RWPE2 (cell line): ENCODE measurements around the gene SPX.

Experiments
- ATAC-seq: fragments of 200-7000 bp; cut with Tn5 transposase; 3 replicates; pipeline ENCODE4 v1.9.1; 2021; ENCODE audit warnings: low read depth
- DNase-seq: peaks from one replicate; pipeline ENCODE4 v3.0.0-alpha.2; 2020; ENCODE audit warnings: low spot score
- H3K27ac ChIP-seq: fragments of 450-650 bp; 2 replicates; pipeline ENCODE4 v1.5.1; 2017; ENCODE audit warnings: mild to moderate bottlenecking; ENCODE audit not compliant: poor library complexity, severe bottlenecking
- H3K27me3 ChIP-seq: fragments of 250-450 bp; sonication (Bioruptor Pico); 2 replicates; pipeline ENCODE4 v1.5.1; 2021; ENCODE audit warnings: mild to moderate bottlenecking, moderate library complexity; ENCODE audit not compliant: insufficient read depth, poor library complexity, severe bottlenecking
- H3K36me3 ChIP-seq: fragments of 250-450 bp; sonication (Bioruptor Pico); 2 replicates; pipeline ENCODE4 v1.5.1; 2020; ENCODE audit warnings: low read depth, mild to moderate bottlenecking, moderate library complexity
- H3K4me1 ChIP-seq: fragments of 250-450 bp; sonication (Bioruptor Pico); 2 replicates; pipeline ENCODE4 v1.5.1; 2021; ENCODE audit warnings: mild to moderate bottlenecking, moderate library complexity; ENCODE audit not compliant: insufficient read depth, poor library complexity, severe bottlenecking
- H3K4me3 ChIP-seq: fragments of 250-450 bp; sonication (Bioruptor Pico); 2 replicates; pipeline ENCODE4 v1.5.1; 2021; ENCODE audit warnings: mild to moderate bottlenecking, moderate library complexity; ENCODE audit not compliant: severe bottlenecking
- H3K9me3 ChIP-seq: fragments of 250-450 bp; sonication (Bioruptor Pico); 2 replicates; pipeline ENCODE4 v1.5.1; 2021; ENCODE audit warnings: mild to moderate bottlenecking, moderate library complexity; ENCODE audit not compliant: severe bottlenecking
- CTCF ChIP-seq: fragments of 450-650 bp; IDR thresholded peaks from one replicate; pipeline ENCODE4 v1.5.1; 2017; ENCODE audit warnings: mild to moderate bottlenecking, moderate library complexity; ENCODE audit not compliant: poor library complexity, severe bottlenecking

The SPX gene

DNA sequence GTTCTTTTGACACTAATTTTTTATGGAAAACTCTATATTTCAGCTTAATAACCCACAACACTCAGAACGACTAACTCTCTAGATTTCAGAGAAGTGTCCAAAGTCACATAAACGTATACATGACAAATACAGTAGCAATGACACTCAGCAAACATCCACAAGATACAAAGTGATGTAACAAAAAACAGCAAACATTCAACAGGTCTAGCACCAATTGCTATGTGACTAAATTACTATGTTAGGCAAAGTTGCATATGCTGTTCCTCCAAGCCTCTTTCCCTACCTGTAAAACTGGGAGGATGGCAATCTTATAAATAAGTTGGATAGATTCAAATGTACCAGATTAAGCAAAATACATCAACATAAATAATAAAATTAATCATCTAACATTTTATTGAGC is 26.3 kb upstream of the SPX start:
- no peaks in the 10 kb centered on the region for H3K27me3 ChIP-seq
- no peaks in the 10 kb centered on the region for H3K9me3 ChIP-seq
- no peak for ATAC-seq
- TF ChIP-seq CTCF: no peak
- H3K4me1 ChIP-seq: peaks cover 7% of the 10 kb centered on the region
- peaks cover 20% of the 10 kb centered on the region for H3K36me3 ChIP-seq
- no peak overlapping the region for H3K4me3 ChIP-seq
- no peak overlapping the region for H3K27ac ChIP-seq
- no peak for DNase-seq

- no peaks in the 10 kb centered on the region for H3K9me3 ChIP-seq
- TF ChIP-seq CTCF: no peak
- peaks cover 7% of the 10 kb centered on the region for H3K4me1 ChIP-seq
- peak overlapping the region; percentile 67 for H3K4me3 ChIP-seq
- H3K27me3 ChIP-seq: no peaks in the 10 kb centered on the region
- ATAC-seq: no peak
- H3K27ac ChIP-seq: peak overlapping the region; percentile 59
- H3K36me3 ChIP-seq: peaks cover 20% of the 10 kb centered on the region
- no peak for DNase-seq
Measured at GRCh38 chr12:21500786-21501257, 25.3 kb upstream of the SPX start.

DNA sequence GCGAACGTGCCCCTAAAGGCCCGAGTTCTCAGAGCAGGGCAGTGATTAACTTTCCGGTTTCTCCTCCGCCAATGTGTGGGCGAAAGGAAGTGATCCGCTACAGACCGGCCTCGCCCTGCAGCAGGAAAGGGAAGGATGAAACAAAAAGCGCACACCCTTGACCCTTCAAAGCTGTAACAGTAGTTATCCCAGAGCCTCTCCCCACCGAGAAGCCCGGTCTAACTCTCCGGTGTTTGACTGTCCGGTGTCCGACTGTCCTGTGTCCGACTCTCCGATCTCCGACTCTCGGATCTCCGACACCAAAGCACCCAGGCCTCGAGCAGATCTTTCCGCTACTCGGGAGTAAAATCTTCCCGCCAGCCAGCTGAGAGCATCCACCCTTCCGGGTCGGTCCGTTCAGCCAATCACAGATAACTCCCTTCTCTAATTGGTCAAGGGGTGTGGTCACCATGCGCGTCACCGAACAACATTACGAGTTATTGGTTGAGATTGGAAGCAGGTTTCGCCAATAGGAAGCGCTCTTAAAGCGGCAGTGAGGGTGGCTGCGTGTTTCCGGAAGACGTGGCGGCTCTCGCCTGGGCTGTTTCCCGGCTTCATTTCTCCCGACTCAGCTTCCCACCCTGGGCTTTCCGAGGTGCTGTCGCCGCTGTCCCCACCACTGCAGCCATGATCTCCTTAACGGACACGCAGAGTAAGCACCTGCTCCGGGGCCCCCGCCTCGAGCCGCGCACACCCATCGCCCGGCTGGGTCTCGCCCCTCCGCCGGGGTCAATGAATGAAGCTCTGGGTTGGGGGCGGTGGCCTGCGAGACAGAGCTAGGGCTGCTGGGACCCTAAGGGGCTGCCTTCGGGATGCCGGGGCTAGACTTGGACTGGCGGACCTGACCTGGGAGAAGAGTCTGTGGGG is 24.6 kb upstream of the SPX start, which contains the start of the genes GOLT1B and RECQL:
TSS of gene GOLT1B (plus strand) at position 532 of the 906 bp plus-strand sequence. CDS start at position 667, 135 bp downstream.
TSS of gene RECQL (minus strand) at position 378 of the 906 bp plus-strand sequence. CDS start 2,065 bp downstream, outside the sequence.
- H3K27me3 ChIP-seq: no peaks in the 10 kb centered on the region
- peak within 1 kb of the TSS; percentile 67 for H3K4me3 ChIP-seq
- no peaks in the 10 kb centered on the region for H3K9me3 ChIP-seq
- H3K36me3 ChIP-seq: peaks cover 16% of the 10 kb centered on the region
- H3K27ac ChIP-seq: peak within 1 kb of the TSS; percentile 59
- DNase-seq: peak; percentile 83
- no peak for TF ChIP-seq CTCF
- peaks cover 7% of the 10 kb centered on the region for H3K4me1 ChIP-seq
- ATAC-seq: peak; percentile 96

DNA sequence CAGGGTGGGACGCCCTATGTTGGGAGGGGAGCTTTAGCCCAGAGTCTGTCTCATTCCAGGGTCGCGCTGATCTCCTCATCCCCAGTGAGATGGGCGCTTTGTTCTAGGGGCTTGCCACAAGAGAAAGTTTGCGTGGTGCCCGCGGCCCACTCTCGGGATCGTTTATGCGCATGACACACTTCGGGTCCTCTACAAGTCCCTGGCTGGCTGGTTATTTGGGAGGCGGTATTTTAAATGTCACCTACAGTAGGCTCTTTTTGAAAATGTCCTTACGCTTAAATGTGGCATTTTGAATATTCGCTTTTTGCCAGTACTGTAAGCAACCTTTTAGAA is 24.0 kb upstream of the SPX start:
- no peaks in the 10 kb centered on the region for H3K9me3 ChIP-seq
- peaks cover 17% of the 10 kb centered on the region for H3K36me3 ChIP-seq
- no peaks in the 10 kb centered on the region for H3K27me3 ChIP-seq
- no peak for TF ChIP-seq CTCF
- DNase-seq (no peak), ATAC-seq (no peak; the same call in 2 of the 3 replicates)
- peak overlapping the region; percentile 67 for H3K4me3 ChIP-seq
- H3K4me1 ChIP-seq: peaks cover 7% of the 10 kb centered on the region
- H3K27ac ChIP-seq: peak overlapping the region; percentile 59
